Endodermal cell (in vitro differentiated cells): ENCODE results near the gene AP3S2. TPM values are rescaled to one million over a fixed set of nuclear protein-coding genes. Genes with fewer than 3 reads are reported as not detected.

Experiments used
- DNase-seq: peaks from one replicate; pipeline ENCODE4 v3.0.0-alpha.2; 2017
- H3K27ac ChIP-seq: 2 replicates; pipeline ENCODE4 v1.5.1; 2013; ENCODE audit warnings: mild to moderate bottlenecking, low read depth, low read length, moderate library complexity
- H3K27me3 ChIP-seq: 2 replicates; pipeline ENCODE4 v1.6.1; 2013; ENCODE audit warnings: mild to moderate bottlenecking, low read length, moderate library complexity; ENCODE audit not compliant: insufficient read depth, control insufficient read depth, poor library complexity, severe bottlenecking
- H3K36me3 ChIP-seq: 2 replicates; pipeline ENCODE4 v1.7.0; 2013; ENCODE audit warnings: mild to moderate bottlenecking, low read length, moderate library complexity; ENCODE audit not compliant: control insufficient read depth, insufficient read depth
- H3K4me1 ChIP-seq: one replicate; pipeline ENCODE4 v1.7.0; 2013; ENCODE audit warnings: low read length; ENCODE audit not compliant: control insufficient read depth, insufficient read depth
- H3K4me3 ChIP-seq: 2 replicates; pipeline ENCODE4 v1.5.1; 2013; ENCODE audit warnings: mild to moderate bottlenecking, low read length, moderate library complexity
- H3K9ac ChIP-seq: 2 replicates; pipeline ENCODE4 v1.6.1; 2013; ENCODE audit warnings: mild to moderate bottlenecking, low read length, moderate library complexity; ENCODE audit not compliant: poor library complexity, severe bottlenecking; ENCODE audit errors: extremely low read depth
- H3K9me3 ChIP-seq: 2 replicates; pipeline ENCODE4 v1.6.1; 2013; ENCODE audit warnings: mild to moderate bottlenecking, low read length, moderate library complexity; ENCODE audit not compliant: control insufficient read depth
- H3K27ac Mint-ChIP-seq: 2 replicates; pipeline ENCODE4 v1.8.0; 2020; ENCODE audit warnings: mixed read lengths
- H3K27me3 Mint-ChIP-seq: 2 replicates; pipeline ENCODE4 v1.8.0; 2021; ENCODE audit warnings: mild to moderate bottlenecking, mixed read lengths; ENCODE audit not compliant: insufficient read depth
- H3K36me3 Mint-ChIP-seq: 2 replicates; pipeline ENCODE4 v1.8.0; 2020; ENCODE audit warnings: low read depth, mixed read lengths
- H3K4me1 Mint-ChIP-seq: 2 replicates; pipeline ENCODE4 v1.8.0; 2020; ENCODE audit warnings: mixed read lengths
- H3K4me3 Mint-ChIP-seq: 2 replicates; pipeline ENCODE4 v1.8.0; 2020; ENCODE audit warnings: mild to moderate bottlenecking, moderate library complexity, mixed read lengths
- H3K9me3 Mint-ChIP-seq: 2 replicates; pipeline ENCODE4 v1.8.0; 2020; ENCODE audit warnings: mild to moderate bottlenecking, mixed read lengths
- CTCF ChIP-seq: fragments of 200-600 bp; sonication (generic); conservative IDR thresholded peaks from 2 replicates; pipeline ENCODE4 v1.5.0; 2021; ENCODE audit warnings: antibody characterized with exemption, mild to moderate bottlenecking
- WGBS, 2 experiments: methylation state at CpG; one replicate each; pipeline versions ENCODE4 v1.1.5 to v1.1.7; 2013; ENCODE audit warnings: missing lambda C conversion rate in 2 of 2, mixed read lengths in 1 of 2; ENCODE audit not compliant: insufficient coverage in 1 of 2, insufficient read length in 1 of 2; 5-methylcytosine and 5-hydroxymethylcytosine counted together
- total RNA-seq, 2 donors: library from RNA; stranded (reverse); fragmentation: NEBNext Ultra II Directional in 1 of 2; extraction: Animal tissue kit (Norgen Biotek cat#: 25700) in 1 of 2; gene quantifications; 2 replicates in 1 of 2; 3 replicates in 1 of 2; pipeline ENCODE4 v1.2.1, GENCODE V29; 2021

AP3S2 gene
- total RNA-seq, 2 donors from 2014 or later, result 39.5 to 54.4 TPM

GRCh38 chr15:89808160-89808870 is 85.5 kb downstream of the AP3S2 start:
- no peak for DNase-seq
- WGBS, 2 experiments, result 88 to 94% methylated on average over 8 to 10 of the region's 10 CpGs
- Histone ChIP-seq H3K27ac (no peak overlapping the region), H3K9me3 (no peaks in the 10 kb centered on the region), H3K4me1 (peaks cover 4% of the 10 kb centered on the region), H3K36me3 (no peaks in the 10 kb centered on the region), H3K27me3 (peaks cover 9% of the 10 kb centered on the region), H3K4me3 (no peak overlapping the region), H3K9ac (no peak overlapping the region)
- Mint-ChIP-seq H3K27ac (no peak overlapping the region), H3K27me3 (peaks cover 22% of the 10 kb centered on the region), H3K9me3 (no peaks in the 10 kb centered on the region), H3K36me3 (no peaks in the 10 kb centered on the region), H3K4me3 (no peak overlapping the region), H3K4me1 (peaks cover 12% of the 10 kb centered on the region)
- TF ChIP-seq CTCF, result no peak

- no peak overlapping the region for H3K4me3 ChIP-seq
- DNase-seq, result no peak
- no peak for TF ChIP-seq CTCF
- H3K27me3 Mint-ChIP-seq, result peaks cover 16% of the 10 kb centered on the region
- peaks cover 12% of the 10 kb centered on the region for H3K4me1 Mint-ChIP-seq
- H3K9me3 Mint-ChIP-seq, result no peaks in the 10 kb centered on the region
- no peak overlapping the region for H3K4me3 Mint-ChIP-seq
- no peaks in the 10 kb centered on the region for H3K36me3 ChIP-seq
- no peaks in the 10 kb centered on the region for H3K9me3 ChIP-seq
- peaks cover 3% of the 10 kb centered on the region for H3K27me3 ChIP-seq
- H3K9ac ChIP-seq, result no peak overlapping the region
- H3K27ac ChIP-seq, result no peak overlapping the region
- no peaks in the 10 kb centered on the region for H3K36me3 Mint-ChIP-seq
- WGBS, 2 experiments, result 93 to 96% methylated on average over 5 of the region's 6 CpGs
- H3K4me1 ChIP-seq, result peaks cover 4% of the 10 kb centered on the region
- H3K27ac Mint-ChIP-seq, result no peak overlapping the region
Measured at GRCh38 chr15:89807689-89808088, 86.1 kb downstream of the AP3S2 start.

- TF ChIP-seq CTCF, result no peak
- no peaks in the 10 kb centered on the region for H3K36me3 Mint-ChIP-seq
- peaks cover 9% of the 10 kb centered on the region for H3K27me3 Mint-ChIP-seq
- no peak for DNase-seq
- no peaks in the 10 kb centered on the region for H3K27me3 ChIP-seq
- peaks cover 4% of the 10 kb centered on the region for H3K4me1 ChIP-seq
- no peak overlapping the region for H3K27ac ChIP-seq
- WGBS, 2 experiments, result 89 to 94% methylated on average over 13 to 22 of the region's 22 CpGs
- no peak overlapping the region for H3K27ac Mint-ChIP-seq
- no peaks in the 10 kb centered on the region for H3K9me3 Mint-ChIP-seq
- no peak overlapping the region for H3K9ac ChIP-seq
- H3K36me3 ChIP-seq, result no peaks in the 10 kb centered on the region
- H3K4me3 ChIP-seq, result no peak overlapping the region
- peaks cover 12% of the 10 kb centered on the region for H3K4me1 Mint-ChIP-seq
- no peak overlapping the region for H3K4me3 Mint-ChIP-seq
- H3K9me3 ChIP-seq, result no peaks in the 10 kb centered on the region
Measured at GRCh38 chr15:89806559-89807550, 86.9 kb downstream of the AP3S2 start.
